Measurements from ENCODE around the gene LYG2.

The LYG2 gene

DNA sequence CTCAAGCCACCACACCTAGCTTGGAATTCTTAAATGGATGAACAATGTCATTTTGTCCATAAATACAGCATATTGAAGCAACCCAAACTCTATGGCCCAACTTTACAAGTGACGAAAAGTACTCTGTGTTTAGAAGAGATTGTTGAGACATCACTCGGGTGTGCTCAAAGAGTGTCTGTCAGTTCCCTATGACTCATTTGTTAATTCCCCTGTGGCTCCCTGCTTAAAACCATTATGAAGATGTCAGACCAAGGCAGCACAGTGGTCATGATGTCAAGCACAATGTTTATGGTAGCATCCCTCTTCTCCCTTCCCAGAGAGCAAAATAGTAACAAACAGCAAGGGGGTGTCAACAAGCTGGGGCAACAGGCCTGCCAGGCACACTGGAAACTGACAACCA lies 42.5 kb upstream of the LYG2 start (continued):
- TF ChIP-seq, protein P1, sequence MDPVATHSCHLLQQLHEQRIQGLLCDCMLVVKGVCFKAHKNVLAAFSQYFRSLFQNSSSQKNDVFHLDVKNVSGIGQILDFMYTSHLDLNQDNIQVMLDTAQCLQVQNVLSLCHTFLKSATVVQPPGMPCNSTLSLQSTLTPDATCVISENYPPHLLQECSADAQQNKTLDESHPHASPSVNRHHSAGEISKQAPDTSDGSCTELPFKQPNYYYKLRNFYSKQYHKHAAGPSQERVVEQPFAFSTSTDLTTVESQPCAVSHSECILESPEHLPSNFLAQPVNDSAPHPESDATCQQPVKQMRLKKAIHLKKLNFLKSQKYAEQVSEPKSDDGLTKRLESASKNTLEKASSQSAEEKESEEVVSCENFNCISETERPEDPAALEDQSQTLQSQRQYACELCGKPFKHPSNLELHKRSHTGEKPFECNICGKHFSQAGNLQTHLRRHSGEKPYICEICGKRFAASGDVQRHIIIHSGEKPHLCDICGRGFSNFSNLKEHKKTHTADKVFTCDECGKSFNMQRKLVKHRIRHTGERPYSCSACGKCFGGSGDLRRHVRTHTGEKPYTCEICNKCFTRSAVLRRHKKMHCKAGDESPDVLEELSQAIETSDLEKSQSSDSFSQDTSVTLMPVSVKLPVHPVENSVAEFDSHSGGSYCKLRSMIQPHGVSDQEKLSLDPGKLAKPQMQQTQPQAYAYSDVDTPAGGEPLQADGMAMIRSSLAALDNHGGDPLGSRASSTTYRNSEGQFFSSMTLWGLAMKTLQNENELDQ (tag by site-specific recombination; IDR thresholded peaks at IDR 0.05; ENCODE audit: low read depth): no peak
- no peak for TF ChIP-seq ZNF621 (tag by site-specific recombination; IDR thresholded peaks at IDR 0.05)
- TF ChIP-seq, protein P2, sequence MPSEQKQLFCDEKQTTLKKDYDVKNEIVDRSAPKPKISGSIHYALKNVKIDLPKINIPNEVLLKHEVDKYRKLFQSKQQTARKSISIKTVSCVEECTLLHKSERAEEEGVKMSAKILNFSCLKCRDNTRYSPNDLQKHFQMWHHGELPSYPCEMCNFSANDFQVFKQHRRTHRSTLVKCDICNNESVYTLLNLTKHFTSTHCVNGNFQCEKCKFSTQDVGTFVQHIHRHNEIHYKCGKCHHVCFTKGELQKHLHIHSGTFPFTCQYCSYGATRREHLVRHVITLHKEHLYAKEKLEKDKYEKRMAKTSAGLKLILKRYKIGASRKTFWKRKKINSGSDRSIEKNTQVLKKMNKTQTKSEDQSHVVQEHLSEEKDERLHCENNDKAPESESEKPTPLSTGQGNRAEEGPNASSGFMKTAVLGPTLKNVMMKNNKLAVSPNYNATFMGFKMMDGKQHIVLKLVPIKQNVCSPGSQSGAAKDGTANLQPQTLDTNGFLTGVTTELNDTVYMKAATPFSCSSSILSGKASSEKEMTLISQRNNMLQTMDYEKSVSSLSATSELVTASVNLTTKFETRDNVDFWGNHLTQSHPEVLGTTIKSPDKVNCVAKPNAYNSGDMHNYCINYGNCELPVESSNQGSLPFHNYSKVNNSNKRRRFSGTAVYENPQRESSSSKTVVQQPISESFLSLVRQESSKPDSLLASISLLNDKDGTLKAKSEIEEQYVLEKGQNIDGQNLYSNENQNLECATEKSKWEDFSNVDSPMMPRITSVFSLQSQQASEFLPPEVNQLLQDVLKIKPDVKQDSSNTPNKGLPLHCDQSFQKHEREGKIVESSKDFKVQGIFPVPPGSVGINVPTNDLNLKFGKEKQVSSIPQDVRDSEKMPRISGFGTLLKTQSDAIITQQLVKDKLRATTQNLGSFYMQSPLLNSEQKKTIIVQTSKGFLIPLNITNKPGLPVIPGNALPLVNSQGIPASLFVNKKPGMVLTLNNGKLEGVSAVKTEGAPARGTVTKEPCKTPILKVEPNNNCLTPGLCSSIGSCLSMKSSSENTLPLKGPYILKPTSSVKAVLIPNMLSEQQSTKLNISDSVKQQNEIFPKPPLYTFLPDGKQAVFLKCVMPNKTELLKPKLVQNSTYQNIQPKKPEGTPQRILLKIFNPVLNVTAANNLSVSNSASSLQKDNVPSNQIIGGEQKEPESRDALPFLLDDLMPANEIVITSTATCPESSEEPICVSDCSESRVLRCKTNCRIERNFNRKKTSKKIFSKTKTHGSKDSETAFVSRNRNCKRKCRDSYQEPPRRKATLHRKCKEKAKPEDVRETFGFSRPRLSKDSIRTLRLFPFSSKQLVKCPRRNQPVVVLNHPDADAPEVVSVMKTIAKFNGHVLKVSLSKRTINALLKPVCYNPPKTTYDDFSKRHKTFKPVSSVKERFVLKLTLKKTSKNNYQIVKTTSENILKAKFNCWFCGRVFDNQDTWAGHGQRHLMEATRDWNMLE (tag by site-specific recombination; conservative IDR thresholded peaks at IDR 0.05; ENCODE audit: low read depth): no peak
- no peak for TF ChIP-seq ZNF596 (tag by site-specific recombination; IDR thresholded peaks at IDR 0.05)
- TF ChIP-seq ZNF138 (tag by site-specific recombination; IDR thresholded peaks at IDR 0.05; ENCODE audit: borderline replicate concordance): no peak
- TF ChIP-seq ZFHX2 (tag by site-specific recombination; conservative IDR thresholded peaks at IDR 0.05): no peak
- no peak for TF ChIP-seq ZXDB (tag by site-specific recombination; IDR thresholded peaks at IDR 0.05)
- TF ChIP-seq ZNF514 (tag by site-specific recombination; IDR thresholded peaks at IDR 0.05): no peak
- no peak for TF ChIP-seq ZFP37 (tag by site-specific recombination; IDR thresholded peaks at IDR 0.05)

DNA sequence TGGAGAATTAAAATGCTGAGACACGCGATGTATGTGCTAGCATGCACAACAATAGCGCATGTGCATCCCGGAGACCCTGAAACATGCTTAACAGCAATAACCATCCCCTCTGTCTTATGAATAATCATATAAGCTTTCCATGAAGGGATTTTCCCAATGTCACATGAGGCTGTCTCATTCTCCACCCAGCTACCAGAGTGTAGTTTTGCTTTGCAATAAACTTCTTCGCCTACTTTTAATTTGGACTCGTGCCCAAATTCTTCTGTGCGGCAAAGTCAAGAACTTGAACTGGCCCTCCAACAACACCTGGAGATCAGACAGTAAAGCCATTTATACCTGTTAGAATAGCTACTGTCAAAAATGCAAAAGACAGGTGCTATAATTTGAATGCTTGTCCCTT lies 30.1 kb upstream of the LYG2 start:
- H3K4me1 ChIP-seq (ENCODE audit: control insufficient read depth, insufficient read depth, low read length): no peaks in the 10 kb centered on the region

DNA sequence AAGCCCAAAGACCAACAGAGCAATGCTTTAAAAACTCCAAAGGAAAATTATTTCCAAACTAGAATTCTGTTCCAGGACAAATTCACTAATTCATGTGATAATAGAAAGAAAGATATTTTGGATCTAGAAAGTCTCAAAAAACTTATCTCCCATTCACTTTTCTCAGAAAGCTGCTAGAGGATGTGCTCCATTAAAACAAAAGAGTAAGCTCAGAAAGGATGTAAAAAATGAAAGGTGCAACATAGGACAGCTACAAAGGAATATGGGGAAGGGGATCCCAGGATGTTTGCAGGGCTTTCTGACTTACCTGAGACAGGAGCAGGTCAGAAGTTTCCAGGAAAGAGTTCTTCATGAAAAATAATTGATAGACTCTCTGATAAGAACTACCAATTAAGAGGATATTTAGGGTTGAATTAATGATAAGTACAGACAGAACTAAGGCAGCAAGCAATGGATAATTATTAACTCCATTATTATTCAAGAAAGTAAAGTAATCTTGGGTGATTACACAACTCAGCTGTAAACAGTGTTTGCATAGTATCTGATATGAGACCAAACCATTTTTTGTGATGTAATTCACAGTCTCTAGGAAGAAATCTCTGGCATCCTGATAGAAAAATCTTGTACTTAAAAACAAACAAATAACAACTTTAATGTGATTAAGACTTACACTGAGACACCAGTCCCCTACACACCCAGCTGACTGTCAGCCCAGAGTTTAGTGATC lies 24.7 kb upstream of the LYG2 start:
- Histone ChIP-seq H3K4me3 (ENCODE audit: low read depth, low read length) (no peak overlapping the region), H3K36me3 (ENCODE audit: control insufficient read depth in 2 of 2, insufficient read depth in 1 of 2, low read length in 2 of 2) (peaks cover 0 to 9% of the 10 kb centered on the region in 2 experiments; a peak in 1 of 3 replicates), H3K4me1 (ENCODE audit: control insufficient read depth, insufficient read depth, low read length) (no peaks in the 10 kb centered on the region), H3K27ac (ENCODE audit: extremely low read depth, low read depth, low read length) (no peak overlapping the region), H3K9me3 (ENCODE audit: control insufficient read depth, insufficient read depth, low read depth, low read length) (no peaks in the 10 kb centered on the region)
- POLR2A ChIA-PET: interaction anchor here (0.6 kb wide), 1 partner anchor 55 kb away, joined by 3 read pairs; no protein-coding TSS in a partner anchor
- TF ChIP-seq ZNF140 (tag by site-specific recombination; IDR thresholded peaks at IDR 0.05) (no peak), ZNF354C (tag by site-specific recombination; IDR thresholded peaks at IDR 0.05; ENCODE audit: borderline replicate concordance, low read depth) (no peak), SETDB1 (IDR thresholded peaks at IDR 0.05; ENCODE audit: insufficient read length, low read length) (peak; percentile 88), ZNF473 (tag by site-specific recombination; IDR thresholded peaks at IDR 0.05) (no peak)
- TF ChIP-seq, protein P3, sequence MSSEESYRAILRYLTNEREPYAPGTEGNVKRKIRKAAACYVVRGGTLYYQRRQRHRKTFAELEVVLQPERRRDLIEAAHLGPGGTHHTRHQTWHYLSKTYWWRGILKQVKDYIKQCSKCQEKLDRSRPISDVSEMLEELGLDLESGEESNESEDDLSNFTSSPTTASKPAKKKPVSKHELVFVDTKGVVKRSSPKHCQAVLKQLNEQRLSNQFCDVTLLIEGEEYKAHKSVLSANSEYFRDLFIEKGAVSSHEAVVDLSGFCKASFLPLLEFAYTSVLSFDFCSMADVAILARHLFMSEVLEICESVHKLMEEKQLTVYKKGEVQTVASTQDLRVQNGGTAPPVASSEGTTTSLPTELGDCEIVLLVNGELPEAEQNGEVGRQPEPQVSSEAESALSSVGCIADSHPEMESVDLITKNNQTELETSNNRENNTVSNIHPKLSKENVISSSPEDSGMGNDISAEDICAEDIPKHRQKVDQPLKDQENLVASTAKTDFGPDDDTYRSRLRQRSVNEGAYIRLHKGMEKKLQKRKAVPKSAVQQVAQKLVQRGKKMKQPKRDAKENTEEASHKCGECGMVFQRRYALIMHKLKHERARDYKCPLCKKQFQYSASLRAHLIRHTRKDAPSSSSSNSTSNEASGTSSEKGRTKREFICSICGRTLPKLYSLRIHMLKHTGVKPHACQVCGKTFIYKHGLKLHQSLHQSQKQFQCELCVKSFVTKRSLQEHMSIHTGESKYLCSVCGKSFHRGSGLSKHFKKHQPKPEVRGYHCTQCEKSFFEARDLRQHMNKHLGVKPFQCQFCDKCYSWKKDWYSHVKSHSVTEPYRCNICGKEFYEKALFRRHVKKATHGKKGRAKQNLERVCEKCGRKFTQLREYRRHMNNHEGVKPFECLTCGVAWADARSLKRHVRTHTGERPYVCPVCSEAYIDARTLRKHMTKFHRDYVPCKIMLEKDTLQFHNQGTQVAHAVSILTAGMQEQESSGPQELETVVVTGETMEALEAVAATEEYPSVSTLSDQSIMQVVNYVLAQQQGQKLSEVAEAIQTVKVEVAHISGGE (tag by site-specific recombination; conservative IDR thresholded peaks at IDR 0.05; ENCODE audit: low read depth): no peak
- TF ChIP-seq, protein P1 (tag by site-specific recombination; IDR thresholded peaks at IDR 0.05; ENCODE audit: low read depth): no peak
- CTCF ChIA-PET: no interaction called here

More for the DNA sequence above, 30.1 kb upstream of the LYG2 start:
- H3K36me3 ChIP-seq (ENCODE audit: control insufficient read depth in 2 of 2, insufficient read depth in 1 of 2, low read length in 2 of 2): peaks cover 0 to 9% of the 10 kb centered on the region in 2 experiments; a peak in 1 of 3 replicates
- no peaks in the 10 kb centered on the region for H3K9me3 ChIP-seq (ENCODE audit: control insufficient read depth, insufficient read depth, low read depth, low read length)
- TF ChIP-seq, protein P4, sequence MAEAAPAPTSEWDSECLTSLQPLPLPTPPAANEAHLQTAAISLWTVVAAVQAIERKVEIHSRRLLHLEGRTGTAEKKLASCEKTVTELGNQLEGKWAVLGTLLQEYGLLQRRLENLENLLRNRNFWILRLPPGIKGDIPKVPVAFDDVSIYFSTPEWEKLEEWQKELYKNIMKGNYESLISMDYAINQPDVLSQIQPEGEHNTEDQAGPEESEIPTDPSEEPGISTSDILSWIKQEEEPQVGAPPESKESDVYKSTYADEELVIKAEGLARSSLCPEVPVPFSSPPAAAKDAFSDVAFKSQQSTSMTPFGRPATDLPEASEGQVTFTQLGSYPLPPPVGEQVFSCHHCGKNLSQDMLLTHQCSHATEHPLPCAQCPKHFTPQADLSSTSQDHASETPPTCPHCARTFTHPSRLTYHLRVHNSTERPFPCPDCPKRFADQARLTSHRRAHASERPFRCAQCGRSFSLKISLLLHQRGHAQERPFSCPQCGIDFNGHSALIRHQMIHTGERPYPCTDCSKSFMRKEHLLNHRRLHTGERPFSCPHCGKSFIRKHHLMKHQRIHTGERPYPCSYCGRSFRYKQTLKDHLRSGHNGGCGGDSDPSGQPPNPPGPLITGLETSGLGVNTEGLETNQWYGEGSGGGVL (tag by site-specific recombination; IDR thresholded peaks at IDR 0.05): no peak
- POLR2A ChIA-PET: no interaction called here
- H3K27ac ChIP-seq (ENCODE audit: extremely low read depth, low read depth, low read length): no peak overlapping the region
- CTCF ChIA-PET: no interaction called here
- H3K4me3 ChIP-seq (ENCODE audit: low read depth, low read length): no peak overlapping the region

Measured in HEK293 (cell line).